IMR-90 (cell line): Measurements from ENCODE around the gene NANOG. TPM values are rescaled to one million over a fixed set of nuclear protein-coding genes. Genes with fewer than 3 reads are reported as not detected.
"Not testable (repeated sequence)": the region's sequence is repeated elsewhere in the genome, so short reads cannot be mapped to it uniquely, and the experiment has no call there.

Experiments used
- ATAC-seq: fragments of 200-7000 bp; cut with Tn5 transposase; 2 replicates; pipeline ENCODE4 v1.9.1; 2020; ENCODE audit warnings: low read depth, mild to moderate bottlenecking, moderate library complexity
- BruUV-seq: library from RNA; stranded (reverse); fragments of 400-500 nt; replicated peaks from 2 replicates; lab custom pipeline; 2021; lab: Mats Ljungman, UMichigan
- CTCF ChIA-PET: fragments of 300-600 bp; formaldehyde crosslinking; extraction: SDS; loops from one replicate; lab custom pipeline; 2021; ENCODE audit warnings: antibody characterized with exemption; lab: Yijun Ruan, JAX
- POLR2A ChIA-PET: fragments of 300-600 bp; sonication (Branson Sonifier 250); formaldehyde crosslinking; loops from one replicate; lab custom pipeline; 2022; ENCODE audit warnings: antibody characterized with exemption; ENCODE audit not compliant: unreplicated experiment; lab: Charles Lee
- DNase-seq: peaks from one replicate; pipeline ENCODE4 v3.0.0; 2013
- H2AFZ ChIP-seq: replicated peaks from 2 replicates; pipeline ENCODE3; 2013; ENCODE audit warnings: low read length, mild to moderate bottlenecking; ENCODE audit not compliant: poor library complexity
- H2AK5ac ChIP-seq: 2 replicates; pipeline ENCODE4 v1.6.1; 2013; ENCODE audit warnings: low read depth, low read length, inconsistent platforms
- H2AK9ac ChIP-seq: replicated peaks from 2 replicates; pipeline ENCODE3; 2013; ENCODE audit warnings: mild to moderate bottlenecking, low read depth, low read length, moderate library complexity; ENCODE audit not compliant: poor library complexity
- H2BK120ac ChIP-seq: 2 replicates; pipeline ENCODE4 v1.6.1; 2013; ENCODE audit warnings: low read depth, low read length, inconsistent platforms
- H2BK15ac ChIP-seq: 3 replicates; pipeline ENCODE4 v1.6.1; 2013; ENCODE audit warnings: low read depth, low read length, inconsistent platforms
- H2BK20ac ChIP-seq: 2 replicates; pipeline ENCODE4 v1.6.1; 2013; ENCODE audit warnings: low read depth, mild to moderate bottlenecking, inconsistent platforms, low read length, moderate library complexity
- H2BK5ac ChIP-seq: 2 replicates; pipeline ENCODE4 v1.6.1; 2013; ENCODE audit warnings: mild to moderate bottlenecking, low read depth, low read length, inconsistent platforms; ENCODE audit not compliant: poor library complexity, severe bottlenecking
- H3K14ac ChIP-seq: replicated peaks from 2 replicates; pipeline ENCODE4 v1.6.1; 2013; ENCODE audit warnings: low read depth, low read length, inconsistent platforms
- H3K18ac ChIP-seq: 2 replicates; pipeline ENCODE4 v1.6.1; 2013; ENCODE audit warnings: low read depth, low read length, control low read depth
- H3K23ac ChIP-seq: 2 replicates; pipeline ENCODE4 v1.6.1; 2013; ENCODE audit warnings: low read depth, low read length, inconsistent platforms
- H3K27ac ChIP-seq: 2 replicates; pipeline ENCODE4 v1.5.1; 2013; ENCODE audit warnings: mild to moderate bottlenecking, control low read depth, low read length; ENCODE audit not compliant: insufficient read depth
- H3K27me3 ChIP-seq: 2 replicates; pipeline ENCODE4 v1.6.1; 2013; ENCODE audit warnings: low read length; ENCODE audit not compliant: control insufficient read depth, insufficient read depth
- H3K36me3 ChIP-seq: 2 replicates; pipeline ENCODE4 v1.6.1; 2013; ENCODE audit warnings: low read length, mixed read lengths; ENCODE audit not compliant: control insufficient read depth, insufficient read depth
- H3K4ac ChIP-seq: 2 replicates; pipeline ENCODE4 v1.6.1; 2013; ENCODE audit warnings: low read depth, low read length, inconsistent platforms
- H3K4me1 ChIP-seq: 2 replicates; pipeline ENCODE4 v1.6.1; 2013; ENCODE audit warnings: low read length, mixed read lengths; ENCODE audit not compliant: control insufficient read depth, insufficient read depth
- H3K4me2 ChIP-seq: 2 replicates; pipeline ENCODE4 v1.6.1; 2013; ENCODE audit warnings: low read depth, mild to moderate bottlenecking, control low read depth, low read length, moderate library complexity
- H3K4me3 ChIP-seq: 2 replicates; pipeline ENCODE4 v1.5.1; 2013; ENCODE audit warnings: low read depth, mild to moderate bottlenecking, control low read depth, low read length, moderate library complexity; ENCODE audit not compliant: insufficient read depth
- H3K56ac ChIP-seq: 2 replicates; pipeline ENCODE4 v1.6.1; 2013; ENCODE audit warnings: low read length, inconsistent platforms; ENCODE audit not compliant: insufficient read depth; ENCODE audit errors: extremely low read depth
- H3K79me1 ChIP-seq, 2 experiments: 2 replicates each; pipeline ENCODE4 v1.6.1; 2013; ENCODE audit warnings: low read length in 2 of 2, inconsistent platforms in 1 of 2, low read depth in 1 of 2
- H3K9ac ChIP-seq: 2 replicates; pipeline ENCODE4 v1.6.1; 2013; ENCODE audit warnings: low read depth, low read length, control low read depth
- H3K9me1 ChIP-seq: 2 replicates; pipeline ENCODE4 v1.6.1; 2013; ENCODE audit warnings: low read length, inconsistent platforms; ENCODE audit not compliant: insufficient read depth
- H3K9me3 ChIP-seq: 2 replicates; pipeline ENCODE4 v1.6.1; 2013; ENCODE audit warnings: low read length; ENCODE audit not compliant: control insufficient read depth, insufficient read depth
- H4K20me1 ChIP-seq: 2 replicates; pipeline ENCODE4 v1.6.1; 2013; ENCODE audit warnings: low read length, inconsistent platforms; ENCODE audit not compliant: insufficient read depth
- H4K5ac ChIP-seq: 2 replicates; pipeline ENCODE4 v1.6.1; 2013; ENCODE audit warnings: mild to moderate bottlenecking, low read depth, low read length, control low read depth
- H4K8ac ChIP-seq, 2 experiments: 2 replicates each; pipeline ENCODE4 v1.6.1; 2013; ENCODE audit warnings: low read depth in 2 of 2, low read length in 2 of 2, control low read depth in 1 of 2, inconsistent platforms in 1 of 2
- H4K91ac ChIP-seq: 2 replicates; pipeline ENCODE4 v1.6.1; 2013; ENCODE audit warnings: low read depth, low read length, inconsistent platforms; ENCODE audit not compliant: insufficient read depth
- WGBS, 2 experiments: methylation state at CpG; one replicate each; pipeline versions ENCODE4 v1.1.5 to v1.1.7; 2013; ENCODE audit warnings: missing lambda C conversion rate in 2 of 2; ENCODE audit not compliant: insufficient read length in 1 of 2; ENCODE audit errors: extremely low coverage in 2 of 2; 5-methylcytosine and 5-hydroxymethylcytosine counted together
- dilution Hi-C: fragments of 300-500 bp; cut with HindIII; formaldehyde crosslinking; loops from one replicate; pipeline ENCODE4 v1.14.3; 2018; ENCODE audit warnings: low sequenced_read_pairs; ENCODE audit not compliant: unreplicated experiment
- in situ Hi-C: fragments of 300-500 bp; cut with MboI; formaldehyde crosslinking; loops from 3 replicates; pipeline ENCODE4 v1.14.3; 2019; ENCODE audit warnings: low sequenced_read_pairs, inconsistent platforms, mixed read lengths
- intact Hi-C: fragments of 100-400 bp; cut with micrococcal nuclease; formaldehyde crosslinking; loops from 2 replicates; pipeline ENCODE4 v1.10.0; 2022
- polyA plus RNA-seq, 3 experiments: library from polyadenylated mRNA; depleted of rRNA; stranded (reverse); fragments of >200 nt; gene quantifications; 2 replicates each; pipeline ENCODE4 v1.2.3, GENCODE V29; 2012; ENCODE audit warnings: low replicate concordance in 1 of 3
- total RNA-seq: library from RNA; depleted of rRNA; stranded (reverse); fragments of >200 nt; gene quantifications from 2 replicates; pipeline ENCODE4 v1.2.3, GENCODE V29; 2012

The NANOG gene
- total and polyA plus RNA-seq, 2 of the 4 experiments (the other 2 are of a cell fraction), result not detected

- H3K36me3 ChIP-seq, H3K4me2 ChIP-seq, H2AFZ ChIP-seq, H3K79me1 ChIP-seq, BruUV-seq, H2BK5ac ChIP-seq, DNase-seq, H3K4me1 ChIP-seq, H3K4me3 ChIP-seq, H4K8ac ChIP-seq, H3K56ac ChIP-seq, H3K9me1 ChIP-seq, H3K27ac ChIP-seq, H3K14ac ChIP-seq, H2BK120ac ChIP-seq, ATAC-seq, H3K27me3 ChIP-seq, H3K23ac ChIP-seq, H4K20me1 ChIP-seq, intact Hi-C loops, H2BK20ac ChIP-seq, H4K91ac ChIP-seq, H3K18ac ChIP-seq, H4K5ac ChIP-seq, POLR2A ChIA-PET, H3K9me3 ChIP-seq, H2AK9ac ChIP-seq, H2AK5ac ChIP-seq, CTCF ChIA-PET, in situ Hi-C loops, H2BK15ac ChIP-seq, dilution Hi-C loops, H3K9ac ChIP-seq, H3K4ac ChIP-seq: not testable (repeated sequence)
- WGBS, 2 experiments, result 92% methylated on average over 2 of the region's 9 CpGs; no CpG with 5 or more reads in 1 of the 2 experiments
These were observed 33.5 kb upstream of the NANOG start for GRCh38 chr12:7755668-7756067.
